Esophagus squamous epithelium (tissue), 5 donors: Measurements from ENCODE around the gene ARHGEF33. TPM values are rescaled to one million over a fixed set of nuclear protein-coding genes. Genes with fewer than 3 reads are reported as not detected.

Source experiments
- DNase-seq: peaks from one replicate; lab custom pipeline; 2025; lab: John Stamatoyannopoulos, UW
- H3K27ac ChIP-seq, 4 donors: fragments of 200-600 bp; sonication (generic); one replicate each; pipeline ENCODE4 v1.5.1; 2016 to 2019; ENCODE audit warnings: mild to moderate bottlenecking in 1 of 4
- H3K27me3 ChIP-seq, 4 donors: fragments of 200-600 bp; sonication (generic); 1 replicate in 3 of 4; 2 replicates in 1 of 4; pipeline versions ENCODE4 v1.5.1 to v1.6.0; 2017 to 2021; ENCODE audit warnings: antibody characterized with exemption in 1 of 4
- H3K36me3 ChIP-seq, 3 donors: fragments of 200-600 bp; sonication (generic); one replicate each; pipeline ENCODE4 v1.5.1; 2016 to 2019
- H3K4me1 ChIP-seq, 3 donors: fragments of 200-600 bp; sonication (generic); one replicate each; pipeline ENCODE4 v1.5.1; 2017 to 2019
- H3K4me3 ChIP-seq, 4 donors: fragments of 200-600 bp; sonication (generic); 1 replicate in 3 of 4; 2 replicates in 1 of 4; pipeline ENCODE4 v1.5.1; 2016 to 2019; ENCODE audit warnings: mild to moderate bottlenecking in 2 of 4, moderate library complexity in 1 of 4
- H3K9me3 ChIP-seq, 3 donors: fragments of 200-600 bp; sonication (generic); one replicate each; pipeline ENCODE4 v1.5.1; 2016 to 2019
- POLR2A ChIP-seq, 4 donors: fragments of 450-650 bp; IDR thresholded peaks; one replicate each; pipeline ENCODE4 v1.6.1; 2017; ENCODE audit warnings: antibody characterized with exemption in 4 of 4, mild to moderate bottlenecking in 4 of 4, moderate library complexity in 3 of 4
- WGBS, 2 donors: methylation state at CpG; one replicate each; pipeline ENCODE4 v1.1.5; 2018; 5-methylcytosine and 5-hydroxymethylcytosine counted together
- intact Hi-C: fragments of 100-400 bp; cut with DNase I; formaldehyde crosslinking; loops from one replicate; pipeline ENCODE4 v1.15.0; 2022
- total RNA-seq, 4 donors: library from RNA; depleted of rRNA; stranded (reverse); fragments of >200 nt; gene quantifications; one replicate each; pipeline ENCODE4 v1.1.0, GENCODE V29; 2016
- TF ChIP-seq, protein P1 (sequence below), 6 experiments: fragments of 450-650 bp in 4 of 6; fragments of 200-600 bp in 2 of 6; sonication (generic) in 2 of 6; IDR thresholded peaks; one replicate each; pipeline ENCODE4 v1.5.1; 2016 to 2019; ENCODE audit warnings: antibody characterized with exemption in 6 of 6, mild to moderate bottlenecking in 4 of 6, moderate library complexity in 4 of 6
- donor health status: DM: yes; HTN: yes; CAD: no.

ARHGEF33 gene
- total RNA-seq, 4 donors from 2014 or later: 0.04 to 0.49 (median 0.35) TPM

GRCh38 chr2:38945372-38945771, 55.7 kb downstream of the ARHGEF33 start:
- 76 to 86% methylated on average over 4 of the region's 4 CpGs for WGBS, 2 donors
- Histone ChIP-seq H3K9me3 (no peaks in the 10 kb centered on the region), H3K4me3 (no peak overlapping the region), H3K27ac (no peak overlapping the region), H3K36me3 (no peaks in the 10 kb centered on the region), H3K27me3 (no peaks in the 10 kb centered on the region), H3K4me1 (peaks cover 0 to 16% (median 4%) of the 10 kb centered on the region in 3 donors)
- no peak for TF ChIP-seq POLR2A (IDR thresholded peaks at IDR 0.05)
- TF ChIP-seq, protein P1, sequence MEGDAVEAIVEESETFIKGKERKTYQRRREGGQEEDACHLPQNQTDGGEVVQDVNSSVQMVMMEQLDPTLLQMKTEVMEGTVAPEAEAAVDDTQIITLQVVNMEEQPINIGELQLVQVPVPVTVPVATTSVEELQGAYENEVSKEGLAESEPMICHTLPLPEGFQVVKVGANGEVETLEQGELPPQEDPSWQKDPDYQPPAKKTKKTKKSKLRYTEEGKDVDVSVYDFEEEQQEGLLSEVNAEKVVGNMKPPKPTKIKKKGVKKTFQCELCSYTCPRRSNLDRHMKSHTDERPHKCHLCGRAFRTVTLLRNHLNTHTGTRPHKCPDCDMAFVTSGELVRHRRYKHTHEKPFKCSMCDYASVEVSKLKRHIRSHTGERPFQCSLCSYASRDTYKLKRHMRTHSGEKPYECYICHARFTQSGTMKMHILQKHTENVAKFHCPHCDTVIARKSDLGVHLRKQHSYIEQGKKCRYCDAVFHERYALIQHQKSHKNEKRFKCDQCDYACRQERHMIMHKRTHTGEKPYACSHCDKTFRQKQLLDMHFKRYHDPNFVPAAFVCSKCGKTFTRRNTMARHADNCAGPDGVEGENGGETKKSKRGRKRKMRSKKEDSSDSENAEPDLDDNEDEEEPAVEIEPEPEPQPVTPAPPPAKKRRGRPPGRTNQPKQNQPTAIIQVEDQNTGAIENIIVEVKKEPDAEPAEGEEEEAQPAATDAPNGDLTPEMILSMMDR (IDR thresholded peaks at IDR 0.05): no peak
- intact Hi-C loops: loop anchor here (5.0 kb wide), 1 partner anchor 287 kb away; no protein-coding TSS in a partner anchor
- DNase-seq: no peak

- WGBS, 2 donors: 71 to 77% methylated on average over 5 of the region's 5 CpGs
- Histone ChIP-seq H3K4me1 (peaks cover 0 to 16% (median 4%) of the 10 kb centered on the region in 3 donors), H3K27ac (no peak overlapping the region), H3K4me3 (no peak overlapping the region), H3K9me3 (no peaks in the 10 kb centered on the region), H3K36me3 (no peaks in the 10 kb centered on the region), H3K27me3 (no peaks in the 10 kb centered on the region)
- intact Hi-C loops: loop anchor here (5.0 kb wide), 1 partner anchor 286 kb away; no protein-coding TSS in a partner anchor
- TF ChIP-seq, protein P1 (IDR thresholded peaks at IDR 0.05): no peak
- TF ChIP-seq POLR2A (IDR thresholded peaks at IDR 0.05): no peak
- no peak for DNase-seq
Measured at GRCh38 chr2:38945911-38946310, 56.2 kb downstream of the ARHGEF33 start.

- H3K9me3 ChIP-seq: no peaks in the 10 kb centered on the region
- H3K36me3 ChIP-seq: no peaks in the 10 kb centered on the region
- H3K27ac ChIP-seq: peak overlapping the region in 1 of 4 donors; percentile 25
- TF ChIP-seq POLR2A (IDR thresholded peaks at IDR 0.05): no peak
- TF ChIP-seq, protein P1 (IDR thresholded peaks at IDR 0.05): peak in 5 of 6 experiments; percentile 56 to 66 (median 63)
- no peak overlapping the region for H3K4me3 ChIP-seq
- H3K27me3 ChIP-seq: no peaks in the 10 kb centered on the region
- H3K4me1 ChIP-seq: peaks cover 0 to 16% (median 4%) of the 10 kb centered on the region in 3 donors
- 26 to 32% methylated on average over 9 to 10 of the region's 11 CpGs for WGBS, 2 donors
- intact Hi-C loops: loop anchor here (5.0 kb wide), 1 partner anchor 285 kb away; no protein-coding TSS in a partner anchor
- DNase-seq: no peak
Measured at GRCh38 chr2:38947241-38948239, 57.9 kb downstream of the ARHGEF33 start.

- intact Hi-C loops: loop anchor here (5.0 kb wide), 1 partner anchor 284 kb away; no protein-coding TSS in a partner anchor
- H3K27me3 ChIP-seq: no peaks in the 10 kb centered on the region
- TF ChIP-seq, protein P1 (IDR thresholded peaks at IDR 0.05): no peak
- TF ChIP-seq POLR2A (IDR thresholded peaks at IDR 0.05): no peak
- 92 to 94% methylated on average over 3 of the region's 3 CpGs for WGBS, 2 donors
- H3K4me1 ChIP-seq: peaks cover 0 to 16% (median 4%) of the 10 kb centered on the region in 3 donors
- no peaks in the 10 kb centered on the region for H3K9me3 ChIP-seq
- no peak overlapping the region for H3K4me3 ChIP-seq
- no peak overlapping the region for H3K27ac ChIP-seq
- no peaks in the 10 kb centered on the region for H3K36me3 ChIP-seq
- no peak for DNase-seq
Measured at GRCh38 chr2:38948387-38948882, 58.8 kb downstream of the ARHGEF33 start.
